DOHH2 (cell line): Measurements from ENCODE around the gene JAM2.

Experiments
- EZH2phosphoT487 ChIP-seq: fragments of 200-600 bp; sonication (generic); IDR thresholded peaks from 2 replicates; pipeline ENCODE4 v1.6.1; 2017; ENCODE audit warnings: borderline replicate concordance, mild to moderate bottlenecking, antibody characterized with exemption, low read length, moderate library complexity, mixed read lengths
- TF ChIP-seq, protein P1 (sequence below): fragments of 200-600 bp; sonication (generic); IDR thresholded peaks from one replicate; pipeline ENCODE4 v1.5.1; 2014; ENCODE audit warnings: antibody characterized with exemption, mild to moderate bottlenecking, low read depth, low read length; ENCODE audit not compliant: poor library complexity, severe bottlenecking

DNA sequence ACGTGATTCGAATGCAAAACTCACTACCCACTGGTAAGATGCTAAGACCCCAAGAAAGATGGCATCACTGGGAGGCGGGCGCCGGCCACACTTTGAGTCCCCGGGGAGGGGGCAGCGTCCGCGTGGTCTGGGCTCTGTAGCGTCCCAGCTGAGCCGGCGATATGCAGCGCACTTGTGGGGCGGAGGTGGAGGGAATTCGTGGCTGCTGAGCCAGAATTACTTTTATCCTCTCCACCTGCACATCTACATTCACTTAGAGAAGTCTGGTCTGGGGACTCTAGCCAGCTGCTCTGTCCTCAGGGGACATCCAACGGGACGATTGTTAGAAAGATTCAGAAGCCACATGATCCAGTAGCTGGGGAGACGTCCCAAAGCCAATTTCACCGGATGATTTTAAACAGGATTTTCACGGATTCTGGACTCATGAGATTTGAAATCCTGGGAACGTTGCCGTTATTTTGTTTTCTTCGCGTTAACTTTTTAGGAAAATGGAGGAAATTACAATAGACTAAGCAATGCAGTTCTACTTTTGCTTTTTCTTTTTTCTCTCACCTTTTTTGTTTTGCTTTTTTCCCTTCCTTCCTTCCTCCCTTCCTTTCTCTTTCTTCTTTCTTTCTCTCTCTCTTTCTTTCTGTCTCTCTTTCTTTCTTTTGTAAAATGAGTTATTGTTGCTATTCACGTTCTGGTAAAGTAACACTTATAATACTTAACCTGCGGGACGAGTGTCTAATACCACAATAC is 1.3 kb downstream of the JAM2 start:
- TF ChIP-seq, protein P1, sequence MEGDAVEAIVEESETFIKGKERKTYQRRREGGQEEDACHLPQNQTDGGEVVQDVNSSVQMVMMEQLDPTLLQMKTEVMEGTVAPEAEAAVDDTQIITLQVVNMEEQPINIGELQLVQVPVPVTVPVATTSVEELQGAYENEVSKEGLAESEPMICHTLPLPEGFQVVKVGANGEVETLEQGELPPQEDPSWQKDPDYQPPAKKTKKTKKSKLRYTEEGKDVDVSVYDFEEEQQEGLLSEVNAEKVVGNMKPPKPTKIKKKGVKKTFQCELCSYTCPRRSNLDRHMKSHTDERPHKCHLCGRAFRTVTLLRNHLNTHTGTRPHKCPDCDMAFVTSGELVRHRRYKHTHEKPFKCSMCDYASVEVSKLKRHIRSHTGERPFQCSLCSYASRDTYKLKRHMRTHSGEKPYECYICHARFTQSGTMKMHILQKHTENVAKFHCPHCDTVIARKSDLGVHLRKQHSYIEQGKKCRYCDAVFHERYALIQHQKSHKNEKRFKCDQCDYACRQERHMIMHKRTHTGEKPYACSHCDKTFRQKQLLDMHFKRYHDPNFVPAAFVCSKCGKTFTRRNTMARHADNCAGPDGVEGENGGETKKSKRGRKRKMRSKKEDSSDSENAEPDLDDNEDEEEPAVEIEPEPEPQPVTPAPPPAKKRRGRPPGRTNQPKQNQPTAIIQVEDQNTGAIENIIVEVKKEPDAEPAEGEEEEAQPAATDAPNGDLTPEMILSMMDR, result no peak
- TF ChIP-seq EZH2phosphoT487, result no peak
